HG02981 (cell line): ENCODE data around the gene SCN1B.
"Not testable (repeated sequence)": the region's sequence is repeated elsewhere in the genome, so short reads cannot be mapped to it uniquely, and the experiment has no call there.

ENCODE experiments used
- ATAC-seq: cut with Tn5 transposase; IDR thresholded peaks from one replicate; pipeline ENCODE4 v1.9.1; 2021; ENCODE audit warnings: mild to moderate bottlenecking, moderate library complexity; ENCODE audit not compliant: unreplicated experiment

Gene SCN1B

GRCh38 chr19:35000647-35001501, 29.4 kb upstream of the SCN1B start:
- ATAC-seq, result no peak

GRCh38 chr19:35002037-35002535, 28.2 kb upstream of the SCN1B start:
- ATAC-seq, result no peak

- ATAC-seq, result no peak
Measured at GRCh38 chr19:35004517-35005255, 25.6 kb upstream of the SCN1B start.

GRCh38 chr19:35005256-35005977, 24.9 kb upstream of the SCN1B start:
- ATAC-seq, result no peak

- ATAC-seq, result not testable (repeated sequence)
Measured at GRCh38 chr19:35006007-35006341, 24.3 kb upstream of the SCN1B start.

GRCh38 chr19:35006342-35006998, 23.8 kb upstream of the SCN1B start:
- ATAC-seq, result no peak

GRCh38 chr19:35006999-35007365, 23.3 kb upstream of the SCN1B start:
- ATAC-seq, result no peak

GRCh38 chr19:35007427-35007826, 22.8 kb upstream of the SCN1B start:
- not testable (repeated sequence) for ATAC-seq

GRCh38 chr19:35008891-35009341, 21.4 kb upstream of the SCN1B start:
- ATAC-seq, result no peak

- ATAC-seq, result no peak
Measured at GRCh38 chr19:35009424-35010415, 20.6 kb upstream of the SCN1B start.

GRCh38 chr19:35011091-35011689, 19.1 kb upstream of the SCN1B start:
- no peak for ATAC-seq

GRCh38 chr19:35011737-35012682, 18.3 kb upstream of the SCN1B start:
- ATAC-seq, result no peak

GRCh38 chr19:35013041-35013819, 17.0 kb upstream of the SCN1B start:
- ATAC-seq, result no peak

GRCh38 chr19:35013820-35014754, 16.2 kb upstream of the SCN1B start:
- ATAC-seq, result no peak

GRCh38 chr19:35014774-35015173, 15.5 kb upstream of the SCN1B start:
- not testable (repeated sequence) for ATAC-seq

- no peak for ATAC-seq
Measured at GRCh38 chr19:35015270-35015953, 14.9 kb upstream of the SCN1B start.
